C4-2B (cell line): ENCODE measurements around the gene PC.

ENCODE experiments used
- H3K27ac ChIP-seq: fragments of 450-650 bp; 2 replicates; pipeline ENCODE4 v1.5.1; 2017
- ZFX ChIP-seq: fragments of 450-650 bp; IDR thresholded peaks from 2 replicates; pipeline ENCODE4 v1.6.1; 2017
- TF ChIP-seq, protein P1 (sequence below): fragments of 450-650 bp; conservative IDR thresholded peaks from 2 replicates; pipeline ENCODE4 v1.5.1; 2017; ENCODE audit warnings: mild to moderate bottlenecking

The PC gene

DNA sequence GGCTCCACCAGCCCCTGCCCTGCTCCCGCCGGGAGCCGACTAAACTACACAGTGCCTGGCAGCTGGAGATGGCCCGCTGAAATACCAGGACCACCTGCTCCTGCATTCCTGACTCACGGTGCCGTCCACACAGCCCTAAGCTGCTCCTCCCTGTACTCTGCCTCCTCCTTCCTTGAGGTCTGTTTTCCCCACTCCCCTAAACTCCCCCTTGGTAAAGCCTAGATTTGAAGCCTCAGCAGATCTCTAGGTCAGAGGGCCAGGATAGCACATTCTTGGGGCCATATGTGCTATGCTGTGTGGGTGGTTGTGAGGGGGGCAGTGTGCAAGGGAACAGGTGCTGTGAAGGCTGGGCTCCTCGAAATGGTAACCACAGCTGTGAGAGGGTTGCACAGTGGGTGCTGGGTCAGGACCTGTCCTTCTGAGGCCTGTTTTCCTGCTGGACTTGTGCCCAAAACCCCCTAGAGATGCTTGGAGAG, 91.6 kb downstream of the PC start:
- no peak overlapping the region for H3K27ac ChIP-seq
- TF ChIP-seq, protein P1, sequence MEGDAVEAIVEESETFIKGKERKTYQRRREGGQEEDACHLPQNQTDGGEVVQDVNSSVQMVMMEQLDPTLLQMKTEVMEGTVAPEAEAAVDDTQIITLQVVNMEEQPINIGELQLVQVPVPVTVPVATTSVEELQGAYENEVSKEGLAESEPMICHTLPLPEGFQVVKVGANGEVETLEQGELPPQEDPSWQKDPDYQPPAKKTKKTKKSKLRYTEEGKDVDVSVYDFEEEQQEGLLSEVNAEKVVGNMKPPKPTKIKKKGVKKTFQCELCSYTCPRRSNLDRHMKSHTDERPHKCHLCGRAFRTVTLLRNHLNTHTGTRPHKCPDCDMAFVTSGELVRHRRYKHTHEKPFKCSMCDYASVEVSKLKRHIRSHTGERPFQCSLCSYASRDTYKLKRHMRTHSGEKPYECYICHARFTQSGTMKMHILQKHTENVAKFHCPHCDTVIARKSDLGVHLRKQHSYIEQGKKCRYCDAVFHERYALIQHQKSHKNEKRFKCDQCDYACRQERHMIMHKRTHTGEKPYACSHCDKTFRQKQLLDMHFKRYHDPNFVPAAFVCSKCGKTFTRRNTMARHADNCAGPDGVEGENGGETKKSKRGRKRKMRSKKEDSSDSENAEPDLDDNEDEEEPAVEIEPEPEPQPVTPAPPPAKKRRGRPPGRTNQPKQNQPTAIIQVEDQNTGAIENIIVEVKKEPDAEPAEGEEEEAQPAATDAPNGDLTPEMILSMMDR, result no peak
- no peak for TF ChIP-seq ZFX

DNA sequence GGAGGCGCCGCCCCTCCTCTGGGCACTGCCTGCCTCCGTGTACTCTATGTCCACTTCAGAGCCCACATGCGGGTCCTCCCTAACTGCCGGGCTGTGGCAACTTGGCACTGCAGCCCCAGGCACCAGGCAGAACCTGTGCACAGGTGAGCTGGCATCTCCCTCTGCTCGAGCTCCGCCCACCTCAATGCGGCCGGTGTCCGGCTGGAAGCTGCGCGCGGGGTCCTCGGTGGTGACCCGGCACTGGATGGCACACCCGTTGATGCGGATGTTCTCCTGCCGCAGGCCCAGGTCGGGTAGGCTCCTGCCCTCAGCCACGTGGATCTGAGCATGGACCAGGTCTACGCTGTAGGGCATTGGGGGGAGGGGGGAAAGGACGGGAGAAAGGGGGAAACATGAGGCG, 92.2 kb downstream of the PC start:
- TF ChIP-seq ZFX, result no peak
- TF ChIP-seq, protein P1, result no peak
- H3K27ac ChIP-seq, result no peak overlapping the region

DNA sequence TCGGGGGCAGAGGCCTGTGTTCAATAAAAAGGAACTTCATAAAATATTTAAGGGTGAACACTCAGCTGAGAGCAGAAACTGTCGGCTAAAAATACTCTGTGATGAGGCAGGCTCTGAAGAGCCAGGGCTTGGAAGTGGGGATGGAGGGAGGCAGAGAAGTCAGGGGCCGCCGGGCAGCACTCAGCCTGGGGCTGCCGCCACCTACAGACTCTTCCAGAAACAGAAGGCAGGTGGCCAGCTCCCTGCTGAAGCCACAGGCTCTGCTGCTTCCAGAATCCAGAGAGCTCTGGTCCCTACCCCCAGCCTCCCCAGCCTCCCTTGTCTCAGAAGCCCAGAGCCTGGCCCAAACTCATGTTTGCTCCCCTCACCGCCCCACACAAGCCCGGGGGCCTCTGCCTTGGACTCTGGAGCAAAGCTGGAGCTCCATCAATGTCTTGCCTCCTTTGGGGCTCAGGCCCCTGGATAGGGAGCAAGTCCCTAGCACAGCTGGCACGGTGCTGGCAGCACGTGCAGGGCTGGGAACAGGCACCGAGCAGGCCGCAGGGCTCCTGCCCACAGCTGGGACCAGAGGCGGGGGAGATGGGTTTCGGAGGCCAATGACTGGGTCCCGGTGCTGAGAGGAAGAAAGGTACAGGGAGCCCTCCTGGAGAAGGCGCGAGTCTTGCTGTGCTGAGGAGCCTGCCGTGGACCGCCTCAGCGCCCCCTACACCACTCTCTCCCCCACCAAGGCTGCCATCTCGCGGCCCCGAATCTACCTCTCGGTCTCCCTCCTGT, 93.1 kb downstream of the PC start:
- TF ChIP-seq ZFX, result no peak
- TF ChIP-seq, protein P1, result no peak
- no peak overlapping the region for H3K27ac ChIP-seq

DNA sequence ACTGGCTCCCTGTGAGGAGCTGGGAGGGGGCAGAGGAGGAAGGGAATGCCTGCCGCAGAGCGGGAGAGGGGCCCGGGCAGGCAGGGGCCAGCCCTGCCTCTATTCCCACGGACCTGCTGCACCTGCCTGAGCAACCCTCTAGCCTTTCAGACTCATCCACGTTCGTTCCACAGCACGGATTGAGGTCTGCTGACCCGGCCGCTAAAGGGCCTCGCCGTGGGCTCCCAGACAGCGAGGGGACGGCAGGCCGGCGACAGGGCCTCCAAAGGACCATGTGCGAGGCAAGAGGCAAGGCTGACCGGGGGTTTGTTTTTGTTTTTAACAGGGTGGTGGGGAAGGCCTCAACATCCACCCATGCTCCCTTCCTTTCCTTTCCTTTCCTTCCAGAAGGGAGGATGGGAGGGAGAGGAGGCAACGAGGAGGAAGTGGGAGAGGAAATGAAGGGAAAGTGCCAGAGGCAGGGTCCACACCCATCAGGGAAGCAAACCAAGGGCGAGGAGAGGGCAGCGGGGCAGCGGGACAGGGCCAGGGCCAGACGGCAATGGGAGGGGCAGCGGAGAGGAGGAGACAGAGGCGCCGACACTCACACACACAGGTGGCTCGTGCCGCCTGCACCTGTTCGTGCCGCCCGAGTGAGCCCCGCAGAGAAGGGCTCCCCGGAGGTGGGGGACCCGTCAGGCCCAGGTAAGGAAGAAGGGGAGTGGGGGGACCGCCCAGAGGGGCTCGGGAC, 93.8 kb downstream of the PC start:
- TF ChIP-seq ZFX, result no peak
- TF ChIP-seq, protein P1, result no peak
- no peak overlapping the region for H3K27ac ChIP-seq

DNA sequence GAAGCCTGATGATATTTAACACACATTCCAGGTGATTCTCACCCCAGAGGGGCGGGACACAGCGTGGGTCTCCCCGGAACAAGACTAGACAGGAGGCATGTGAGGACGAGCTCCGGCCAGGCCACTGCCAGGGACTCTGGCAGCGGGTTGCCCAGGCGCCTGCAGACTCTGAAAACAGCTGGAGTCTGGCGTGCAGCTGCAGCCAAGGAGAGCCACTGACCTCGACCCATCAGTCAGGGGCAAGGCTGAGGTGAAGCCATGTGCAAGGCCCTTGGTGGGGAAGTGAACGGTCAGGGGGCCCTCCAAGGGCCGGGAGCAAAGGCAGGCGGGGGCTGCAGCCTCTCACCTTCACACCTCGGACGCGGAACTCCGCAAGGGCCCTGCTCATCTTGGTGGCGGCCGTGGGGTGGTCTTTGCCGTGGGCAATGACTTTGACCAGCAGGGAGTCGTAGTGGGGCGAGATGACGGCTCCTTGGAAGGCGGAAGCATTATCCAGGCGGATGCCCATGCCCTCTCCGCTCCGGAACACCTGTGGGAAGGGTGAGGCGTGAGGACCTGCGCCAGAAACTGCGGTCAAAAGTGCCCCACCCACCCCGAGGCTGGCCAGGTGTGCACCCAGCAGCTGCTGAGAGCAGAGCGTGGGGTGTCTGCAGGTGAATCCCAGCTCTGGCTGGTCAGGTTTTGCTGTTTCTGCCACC, 94.6 kb downstream of the PC start:
- TF ChIP-seq, protein P1, result no peak
- TF ChIP-seq ZFX, result no peak
- no peak overlapping the region for H3K27ac ChIP-seq

DNA sequence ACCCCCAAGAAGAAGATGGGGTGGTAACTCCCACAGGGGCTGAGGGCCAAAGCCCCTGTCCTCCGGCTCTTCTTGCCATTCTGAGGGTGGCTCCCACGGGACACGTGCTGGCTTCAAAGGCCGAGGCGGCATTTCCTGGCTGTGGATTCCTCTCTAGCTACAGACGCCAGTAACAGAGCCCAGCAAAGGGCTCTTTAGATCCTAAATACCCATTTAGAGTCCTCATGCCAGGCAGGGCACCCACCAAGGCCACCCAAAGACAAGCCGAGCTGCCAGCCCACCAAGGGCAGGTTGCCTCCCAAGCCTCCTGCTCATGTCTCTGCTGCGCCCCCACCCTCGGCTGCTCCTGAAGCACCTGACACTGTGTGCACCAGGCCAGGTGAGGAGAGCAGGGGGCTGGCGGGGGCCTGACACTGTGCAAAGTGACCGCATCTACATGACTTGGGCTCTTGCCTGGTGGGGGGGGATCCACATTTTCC, 95.6 kb downstream of the PC start:
- no peak overlapping the region for H3K27ac ChIP-seq
- TF ChIP-seq, protein P1, result no peak
- no peak for TF ChIP-seq ZFX
